Ovary (tissue), 9 donors: ENCODE data around the gene FA2H. TPM values are rescaled to one million over a fixed set of nuclear protein-coding genes. Genes with fewer than 3 reads are reported as not detected.

Experiments
- DNase-seq, 5 donors: peaks; one replicate each; pipeline ENCODE4 v3.0.0-alpha.2; 2019 to 2020
- H3K27ac ChIP-seq, 2 donors: fragments of 200-600 bp; one replicate each; pipeline versions ENCODE4 v1.5.1 to v1.8.0; 2019 to 2022
- H3K27me3 ChIP-seq: fragments of 200-600 bp; one replicate; pipeline ENCODE4 v1.8.0; 2022
- H3K36me3 ChIP-seq: fragments of 200-600 bp; sonication (generic); one replicate; pipeline ENCODE4 v1.5.1; 2019
- H3K4me1 ChIP-seq: one replicate; pipeline ENCODE4 v1.8.1; 2013; ENCODE audit warnings: mild to moderate bottlenecking, moderate library complexity; ENCODE audit not compliant: insufficient read depth
- H3K4me3 ChIP-seq: fragments of 200-600 bp; sonication (generic); one replicate; pipeline ENCODE4 v1.5.1; 2017
- H3K9me3 ChIP-seq, 2 donors: fragments of 200-600 bp in 1 of 2; sonication (generic) in 1 of 2; one replicate each; pipeline versions ENCODE4 v1.5.1 to v1.8.1; 2013 to 2019; ENCODE audit warnings: mild to moderate bottlenecking in 1 of 2, moderate library complexity in 1 of 2
- CTCF ChIP-seq, 3 donors: fragments of 450-650 bp in 2 of 3; fragments of 200-600 bp in 1 of 3; IDR thresholded peaks; one replicate each; pipeline versions ENCODE4 v1.5.1 to v1.8.0; 2016 to 2022; ENCODE audit warnings: antibody characterized with exemption in 3 of 3, mild to moderate bottlenecking in 1 of 3
- EP300 ChIP-seq: sonication (generic); formaldehyde crosslinking; IDR thresholded peaks from one replicate; pipeline ENCODE4 v1.6.1; 2017; ENCODE audit warnings: antibody characterized with exemption
- POLR2A ChIP-seq: fragments of 450-650 bp; IDR thresholded peaks from one replicate; pipeline ENCODE4 v1.6.1; 2017; ENCODE audit warnings: antibody characterized with exemption, mild to moderate bottlenecking, moderate library complexity
- WGBS, 3 donors: extraction: QIAGEN DNeasy Blood & Tissue Kit in 1 of 3; methylation state at CpG; one replicate each; pipeline versions ENCODE4 v1.1.5 to v1.1.7; 2013 to 2017; 5-methylcytosine and 5-hydroxymethylcytosine counted together
- intact Hi-C, 4 donors: fragments of 100-400 bp; cut with DNase I; formaldehyde crosslinking; loops; one replicate each; pipeline versions ENCODE4 v1.11.0 to v1.15.1; 2022 to 2023
- polyA plus RNA-seq, 2 donors: library from polyadenylated mRNA; stranded (reverse); fragments of 200-250 nt in 1 of 2; fragments of 350-450 nt in 1 of 2; fragmentation: Illumina TruSeq in 1 of 2; extraction: RNeasy Lipid Tissue Mini Kit (QIAGEN cat#74804) in 1 of 2; gene quantifications; one replicate each; pipeline ENCODE4 v1.2.3, GENCODE V29; 2013 to 2014
- total RNA-seq, 7 donors: library from RNA; depleted of rRNA in 2 of 7; stranded (reverse); fragments of >200 nt in 2 of 7; fragmentation: NEBNext Ultra II Directional in 3 of 7; extraction: Animal tissue kit (Norgen Biotek cat#: 25700) in 3 of 7; gene quantifications; one replicate each; pipeline versions ENCODE4 v1.1.0 to v1.2.4, GENCODE V29; 2016 to 2023
- donor health status: DM: no; HTN: no; CAD: no; lungs with moderate emphysema.
- donor health status: DM: no; HTN: no; CAD: no.
- donor health status: Bipolar disorder and iron deficiency.
- donor health status: DM: yes; HTN: yes; CAD: no.
- donor health status: DM: no; HTN: no; CAD: no.
- donor health status: DM: yes; HTN: yes; CAD: no.

The FA2H gene
- total and polyA plus RNA-seq, 9 donors, result 0.02 to 1.3 (median 0.49) TPM; not detected in 3

DNA sequence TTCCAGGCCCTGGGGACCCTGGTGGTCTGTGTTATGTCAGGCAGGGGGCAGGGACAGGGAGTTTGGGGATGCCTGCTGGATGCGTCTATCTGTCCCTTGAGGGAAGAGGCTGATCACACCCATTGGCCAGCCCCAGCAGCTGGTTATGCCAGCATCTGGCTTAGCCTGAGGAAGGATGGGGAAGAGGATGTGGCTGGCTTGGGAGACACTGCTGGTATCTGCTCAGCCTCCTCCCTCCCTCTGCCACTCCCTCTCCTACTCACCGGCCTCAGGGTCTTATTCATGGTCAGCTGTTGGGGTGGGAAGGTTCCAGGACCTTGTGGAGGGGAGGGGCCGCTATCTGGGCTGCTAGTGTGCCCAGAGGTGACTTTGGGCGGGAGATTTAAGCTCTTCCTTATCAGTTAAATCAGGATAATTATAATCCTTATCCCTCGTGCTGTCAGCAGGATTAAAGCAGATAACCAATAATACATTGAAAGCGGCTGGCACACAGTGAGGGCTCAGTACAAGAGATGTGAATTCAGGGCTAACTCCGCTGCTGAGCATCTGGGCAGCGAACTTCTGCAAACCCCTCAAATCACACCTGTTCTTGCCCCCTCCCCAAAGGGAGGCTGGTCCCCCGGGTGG is 38.0 kb downstream of the FA2H start:
- Histone ChIP-seq H3K27me3 (no peaks in the 10 kb centered on the region), H3K36me3 (no peaks in the 10 kb centered on the region), H3K4me1 (no peaks in the 10 kb centered on the region), H3K27ac (no peak overlapping the region), H3K9me3 (no peaks in the 10 kb centered on the region), H3K4me3 (no peak overlapping the region)
- DNase-seq, result no peak
- TF ChIP-seq CTCF (IDR thresholded peaks at IDR 0.05) (no peak), EP300 (no peak), POLR2A (no peak)
- intact Hi-C loops, result no loop called here
- WGBS, 3 donors, result 71 to 78% (median 77%) methylated on average over 9 of the region's 9 CpGs

DNA sequence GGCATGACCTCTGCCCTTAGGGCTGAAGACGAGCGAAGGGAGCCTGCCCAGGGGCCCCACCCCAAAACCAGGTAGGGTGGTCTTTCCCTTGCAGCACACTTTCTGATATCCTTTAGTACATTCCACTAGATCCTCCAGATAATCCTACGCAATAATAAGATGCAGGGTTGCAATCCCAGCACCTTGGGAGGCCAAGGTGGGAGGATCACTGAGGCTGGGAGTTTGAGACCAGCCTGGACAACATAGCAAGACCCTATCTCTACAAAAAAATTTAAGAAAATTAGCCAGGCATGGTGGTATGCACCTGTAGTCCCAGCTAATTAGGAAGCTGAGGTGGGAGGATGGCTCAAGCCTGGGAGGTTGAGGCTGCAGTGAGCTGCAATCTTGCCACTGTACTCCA is 39.1 kb downstream of the FA2H start:
- TF ChIP-seq POLR2A, result no peak
- TF ChIP-seq CTCF (IDR thresholded peaks at IDR 0.05), result no peak
- TF ChIP-seq EP300, result no peak
- 91 to 94% (median 92%) methylated on average over 3 of the region's 3 CpGs for WGBS, 3 donors
- Histone ChIP-seq H3K27me3 (no peaks in the 10 kb centered on the region), H3K9me3 (no peaks in the 10 kb centered on the region), H3K36me3 (no peaks in the 10 kb centered on the region), H3K27ac (no peak overlapping the region), H3K4me3 (no peak overlapping the region), H3K4me1 (peaks cover under 1% of the 10 kb centered on the region)
- DNase-seq, result no peak
- intact Hi-C loops, result no loop called here

GRCh38 chr16:74735162-74735452 is 39.5 kb downstream of the FA2H start:
- Histone ChIP-seq H3K27ac (no peak overlapping the region), H3K36me3 (no peaks in the 10 kb centered on the region), H3K4me3 (no peak overlapping the region), H3K27me3 (no peaks in the 10 kb centered on the region), H3K4me1 (peaks cover 1% of the 10 kb centered on the region), H3K9me3 (no peaks in the 10 kb centered on the region)
- intact Hi-C loops, result no loop called here
- TF ChIP-seq CTCF (IDR thresholded peaks at IDR 0.05) (no peak), EP300 (no peak), POLR2A (no peak)
- no peak for DNase-seq
- WGBS, 3 donors, result 67 to 77% (median 68%) methylated on average over 10 of the region's 10 CpGs

GRCh38 chr16:74734361-74735161 is 40.1 kb downstream of the FA2H start:
- WGBS, 3 donors, result 50 to 61% (median 57%) methylated on average over 20 to 21 of the region's 21 CpGs

More at GRCh38 chr16:74734361-74735161, 40.1 kb downstream of the FA2H start:
- Histone ChIP-seq H3K27me3 (no peaks in the 10 kb centered on the region), H3K27ac (no peak overlapping the region), H3K36me3 (no peaks in the 10 kb centered on the region), H3K9me3 (no peaks in the 10 kb centered on the region), H3K4me1 (peaks cover 1% of the 10 kb centered on the region), H3K4me3 (no peak overlapping the region)
- TF ChIP-seq EP300 (no peak), CTCF (IDR thresholded peaks at IDR 0.05) (no peak), POLR2A (no peak)
- intact Hi-C loops, result no loop called here
- DNase-seq, result no peak
